GM12864 (cell line): ENCODE measurements around the gene ALKBH8.
A peak's percentile ranks its signal among the peaks of the same experiment; 100 is the strongest.

ENCODE experiments used
- DNase-seq: peaks from one replicate; pipeline ENCODE4 v3.0.0-alpha.2; 2011; ENCODE audit warnings: low read depth
- H3K4me3 ChIP-seq: 2 replicates; pipeline ENCODE4 v1.5.1; 2011; ENCODE audit warnings: mild to moderate bottlenecking, low read depth, low read length, control low read depth
- CTCF ChIP-seq: IDR thresholded peaks from 2 replicates; pipeline ENCODE4 v1.5.1; 2011; ENCODE audit warnings: low read depth, mild to moderate bottlenecking, moderate library complexity, low read length, control low read depth, inconsistent platforms; ENCODE audit errors: missing control alignments

Gene ALKBH8

GRCh38 chr11:107563702-107564101, 1.8 kb downstream of the ALKBH8 start:
- peak; percentile 66 for TF ChIP-seq CTCF
- no peak overlapping the region for H3K4me3 ChIP-seq
- DNase-seq: peak; percentile 33

DNA sequence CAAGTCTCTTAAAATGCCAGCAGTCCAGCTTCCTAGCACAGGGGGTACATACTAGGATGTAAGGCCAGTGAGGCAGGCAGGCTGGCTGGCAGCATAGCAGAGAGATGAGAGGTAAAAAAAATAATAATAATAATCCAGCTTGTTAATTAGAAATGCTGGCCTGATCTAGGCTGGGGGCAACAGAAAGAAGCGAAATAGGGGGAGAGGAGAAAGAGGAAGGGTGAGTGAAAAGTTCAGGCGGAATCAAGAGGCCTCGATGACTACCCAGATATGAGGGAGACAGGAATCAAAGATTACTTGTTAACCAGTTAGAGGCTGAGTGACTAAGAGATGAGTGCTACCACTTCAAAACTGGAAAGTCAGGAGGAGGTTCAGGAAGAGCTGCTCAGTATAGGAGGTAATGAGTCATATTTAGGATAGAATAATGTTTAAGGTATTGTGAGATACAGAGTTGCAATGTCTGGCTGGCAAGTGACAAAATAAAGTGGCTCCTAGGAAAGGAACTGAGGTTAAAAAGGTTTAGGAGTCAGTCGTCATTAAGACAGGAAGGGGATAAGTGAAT, 2.8 kb downstream of the ALKBH8 start:
- no peak for DNase-seq
- TF ChIP-seq CTCF: no peak
- no peak overlapping the region for H3K4me3 ChIP-seq

DNA sequence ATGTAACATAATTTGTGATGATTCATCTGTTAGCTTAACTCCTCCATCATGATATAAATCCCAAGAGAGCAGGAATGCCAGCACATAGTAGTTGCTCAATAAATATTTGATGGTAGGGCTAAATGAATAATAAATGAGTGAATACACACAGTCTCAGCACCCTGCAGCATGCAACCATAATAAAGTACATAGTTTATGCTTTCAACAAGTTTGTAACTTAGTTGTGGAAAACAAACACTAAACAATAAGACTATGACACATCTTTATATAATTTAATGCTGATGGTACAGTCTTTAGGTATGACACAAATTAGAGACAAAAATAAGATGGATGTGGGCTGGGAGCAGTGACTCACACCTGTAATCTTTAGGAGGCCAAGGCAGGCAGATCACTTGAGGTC, 3.8 kb downstream of the ALKBH8 start:
- TF ChIP-seq CTCF: no peak
- H3K4me3 ChIP-seq: no peak overlapping the region
- no peak for DNase-seq

GRCh38 chr11:107550304-107550703, 15.2 kb downstream of the ALKBH8 start:
- no peak for DNase-seq
- H3K4me3 ChIP-seq: no peak overlapping the region
- TF ChIP-seq CTCF: no peak

GRCh38 chr11:107549954-107550285, 15.6 kb downstream of the ALKBH8 start:
- DNase-seq: no peak
- H3K4me3 ChIP-seq: no peak overlapping the region
- TF ChIP-seq CTCF: no peak

GRCh38 chr11:107549253-107549953, 16.1 kb downstream of the ALKBH8 start:
- no peak overlapping the region for H3K4me3 ChIP-seq
- peak; percentile 67 for TF ChIP-seq CTCF
- DNase-seq: no peak

DNA sequence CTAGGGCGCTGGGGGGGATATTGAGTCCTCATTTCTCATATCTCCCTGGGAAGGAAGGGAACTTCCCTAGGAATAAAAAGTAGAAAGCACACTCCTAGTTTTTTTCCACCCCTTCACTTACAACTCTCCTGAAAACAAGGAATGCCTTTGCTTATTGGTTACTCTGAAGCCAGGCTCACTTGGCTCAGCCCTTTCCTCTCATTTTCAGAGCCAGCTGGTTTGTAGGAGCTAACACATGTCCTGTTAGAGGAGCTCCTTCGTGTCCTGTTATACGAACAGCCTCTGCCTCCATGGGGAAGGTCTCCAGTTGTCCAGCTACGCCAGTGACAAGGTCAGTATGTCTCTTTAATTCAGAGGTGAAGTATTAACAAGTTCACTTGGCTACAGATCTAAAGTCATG, 17.6 kb downstream of the ALKBH8 start:
- no peak for TF ChIP-seq CTCF
- no peak overlapping the region for H3K4me3 ChIP-seq

More for the DNA sequence above, 17.6 kb downstream of the ALKBH8 start:
- DNase-seq: no peak
